Measurements from ENCODE around the gene FKBP14.

- TF ChIP-seq CTCF (IDR thresholded peaks at IDR 0.05; ENCODE audit: insufficient read depth, low read length, poor library complexity, severe bottlenecking): no peak
- TF ChIP-seq EZH2phosphoT487 (conservative IDR thresholded peaks at IDR 0.05; ENCODE audit: low read length): no peak
Observed at GRCh38 chr7:30028749-30029635, 2.5 kb upstream of the FKBP14 start.

Data from SU-DHL-6 (cell line).